Measurements from ENCODE around the gene DCDC2C. TPM values are rescaled to one million over a fixed set of nuclear protein-coding genes. Genes with fewer than 3 reads are reported as not detected.

Gene DCDC2C
- total and polyA plus RNA-seq, 2 experiments from 2014 or later, result 0.45 TPM; not detected in 1

DNA sequence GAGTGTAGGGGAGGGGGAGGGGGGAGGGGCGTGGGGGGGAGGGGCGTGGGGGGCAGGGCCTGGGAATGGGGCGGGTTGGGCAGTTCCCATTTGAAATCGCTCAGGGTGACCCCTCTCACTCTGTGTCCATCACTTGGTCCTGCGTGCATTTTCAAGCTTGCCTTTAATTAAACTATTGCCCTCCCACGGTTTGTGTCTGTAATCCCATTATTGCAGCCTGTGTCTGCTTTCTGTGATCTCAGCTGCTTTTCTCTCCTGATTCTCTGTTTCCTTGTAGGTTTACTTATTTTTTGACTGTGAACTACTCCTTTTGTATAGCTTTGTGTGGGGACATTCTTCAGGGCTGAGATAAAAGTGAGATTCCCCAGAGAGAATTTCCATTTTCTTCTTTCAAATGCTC is 1.3 kb downstream of the DCDC2C start (continued):
- no peak for TF ChIP-seq ETS1 (IDR thresholded peaks at IDR 0.05)
- TF ChIP-seq EZH2 (IDR thresholded peaks at IDR 0.05; ENCODE audit: low read depth, unreplicated experiment), result no peak
- TF ChIP-seq CREB1 (CRISPR knock-in tag; IDR thresholded peaks at IDR 0.05; ENCODE audit: low read depth), result no peak
- no peak for TF ChIP-seq ZNF462 (CRISPR knock-in tag; IDR thresholded peaks at IDR 0.05)
- TF ChIP-seq, protein P1, sequence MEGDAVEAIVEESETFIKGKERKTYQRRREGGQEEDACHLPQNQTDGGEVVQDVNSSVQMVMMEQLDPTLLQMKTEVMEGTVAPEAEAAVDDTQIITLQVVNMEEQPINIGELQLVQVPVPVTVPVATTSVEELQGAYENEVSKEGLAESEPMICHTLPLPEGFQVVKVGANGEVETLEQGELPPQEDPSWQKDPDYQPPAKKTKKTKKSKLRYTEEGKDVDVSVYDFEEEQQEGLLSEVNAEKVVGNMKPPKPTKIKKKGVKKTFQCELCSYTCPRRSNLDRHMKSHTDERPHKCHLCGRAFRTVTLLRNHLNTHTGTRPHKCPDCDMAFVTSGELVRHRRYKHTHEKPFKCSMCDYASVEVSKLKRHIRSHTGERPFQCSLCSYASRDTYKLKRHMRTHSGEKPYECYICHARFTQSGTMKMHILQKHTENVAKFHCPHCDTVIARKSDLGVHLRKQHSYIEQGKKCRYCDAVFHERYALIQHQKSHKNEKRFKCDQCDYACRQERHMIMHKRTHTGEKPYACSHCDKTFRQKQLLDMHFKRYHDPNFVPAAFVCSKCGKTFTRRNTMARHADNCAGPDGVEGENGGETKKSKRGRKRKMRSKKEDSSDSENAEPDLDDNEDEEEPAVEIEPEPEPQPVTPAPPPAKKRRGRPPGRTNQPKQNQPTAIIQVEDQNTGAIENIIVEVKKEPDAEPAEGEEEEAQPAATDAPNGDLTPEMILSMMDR (conservative IDR thresholded peaks at IDR 0.05; ENCODE audit: low read depth in 2 of 2), result no peak

DNA sequence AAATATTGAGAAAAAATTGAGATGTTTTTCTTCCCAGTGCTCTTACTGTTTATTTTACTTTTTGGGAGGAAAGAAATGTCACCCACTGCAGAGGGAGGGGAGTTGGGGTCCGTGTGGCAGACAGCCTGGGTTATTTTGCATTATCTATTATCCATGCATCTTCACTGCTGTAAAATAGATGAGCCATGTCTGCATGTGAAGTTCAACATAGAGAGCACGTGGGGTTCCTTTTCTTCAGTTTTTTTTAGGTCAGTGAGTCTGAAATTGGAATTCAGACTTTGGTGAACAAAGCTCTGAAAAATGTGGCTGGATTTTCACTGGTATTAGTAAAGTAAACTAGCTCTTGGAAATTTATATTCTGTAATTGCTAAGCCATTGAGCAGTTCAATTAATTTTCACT is 2.4 kb downstream of the DCDC2C start:
- DNase-seq (ENCODE audit: low spot score) (no peak), ATAC-seq (no peak)
- Histone ChIP-seq H3K4me1 (ENCODE audit: insufficient read depth) (peaks cover 4% of the 10 kb centered on the region), H3K27me3 (ENCODE audit: insufficient read depth) (peaks cover 28% of the 10 kb centered on the region), H3K79me2 (replicated peaks; ENCODE audit: insufficient read depth) (no peaks in the 10 kb centered on the region), H3K4me3 (no peak overlapping the region), H3K27ac (ENCODE audit: low read depth) (no peak overlapping the region), H2AFZ (no peak overlapping the region), H4K20me1 (replicated peaks; ENCODE audit: insufficient read depth) (no peaks in the 10 kb centered on the region), H3K36me3 (ENCODE audit: insufficient read depth) (no peaks in the 10 kb centered on the region), H3F3A (replicated peaks; ENCODE audit: low read depth) (no peaks in the 10 kb centered on the region), H3K9me2 (ENCODE audit: insufficient read depth) (no peaks in the 10 kb centered on the region), H3K4me2 (no peak overlapping the region)
- peaks cover 3% of the 10 kb centered on the region; the same call in 1 of the 3 replicates for H3K4me1 Mint-ChIP-seq
- H3K36me3 Mint-ChIP-seq (ENCODE audit: low read depth), result peaks cover 6% of the 10 kb centered on the region
- H3K27ac Mint-ChIP-seq, result no peak overlapping the region
- H3K4me3 Mint-ChIP-seq, result no peak overlapping the region
- H3K27me3 Mint-ChIP-seq (ENCODE audit: insufficient read depth, low read depth, poor library complexity), result peaks cover 11% of the 10 kb centered on the region
- H3K9me3 Mint-ChIP-seq, result peaks cover 60% of the 10 kb centered on the region
- TF ChIP-seq EZH2phosphoT487 (IDR thresholded peaks at IDR 0.05; ENCODE audit: unreplicated experiment) (no peak), EZH2 (IDR thresholded peaks at IDR 0.05; ENCODE audit: low read depth, unreplicated experiment) (no peak), ETS1 (IDR thresholded peaks at IDR 0.05) (no peak)

All from GM23338 (cell line).